Thymus (tissue), 11 donors: ENCODE data around the gene DNM3. TPM values are rescaled to one million over a fixed set of nuclear protein-coding genes. Genes with fewer than 3 reads are reported as not detected.

Source experiments
- DNase-seq, 9 donors: peaks; one replicate each; pipeline ENCODE4 v3.0.0-alpha.2; 2013; ENCODE audit warnings: low spot score in 9 of 9, low read depth in 6 of 9, missing footprints in 1 of 9
- H3K27ac ChIP-seq, 2 donors: one replicate each; pipeline ENCODE4 v1.5.1; 2013; ENCODE audit warnings: control low read depth in 1 of 2, low read depth in 1 of 2, low read length in 1 of 2, mild to moderate bottlenecking in 1 of 2, moderate library complexity in 1 of 2
- H3K27me3 ChIP-seq, 2 donors: one replicate each; pipeline ENCODE4 v1.5.1; 2013; ENCODE audit warnings: low read length in 1 of 2; ENCODE audit not compliant: control insufficient read depth in 2 of 2, insufficient read depth in 1 of 2
- H3K36me3 ChIP-seq, 2 donors: one replicate each; pipeline ENCODE4 v1.5.1; 2013; ENCODE audit warnings: low read length in 1 of 2, mild to moderate bottlenecking in 1 of 2, moderate library complexity in 1 of 2; ENCODE audit not compliant: control insufficient read depth in 2 of 2, insufficient read depth in 2 of 2
- H3K4me1 ChIP-seq, 2 donors: one replicate each; pipeline ENCODE4 v1.5.1; 2013; ENCODE audit warnings: low read length in 2 of 2; ENCODE audit not compliant: control insufficient read depth in 2 of 2, insufficient read depth in 2 of 2
- H3K4me3 ChIP-seq, 2 donors: one replicate each; pipeline ENCODE4 v1.5.1; 2013; ENCODE audit warnings: low read length in 2 of 2, control low read depth in 1 of 2, mild to moderate bottlenecking in 1 of 2
- H3K9me3 ChIP-seq, 2 donors: one replicate each; pipeline ENCODE4 v1.5.1; 2013; ENCODE audit warnings: low read length in 1 of 2, mild to moderate bottlenecking in 1 of 2; ENCODE audit not compliant: control insufficient read depth in 2 of 2, insufficient read depth in 1 of 2
- WGBS: extraction: QIAGEN DNeasy Blood & Tissue Kit; methylation state at CpG from one replicate; pipeline ENCODE4 v1.1.7; 2013; 5-methylcytosine and 5-hydroxymethylcytosine counted together
- polyA plus RNA-seq: library from polyadenylated mRNA; stranded (reverse); fragments of 200-250 nt; gene quantifications from one replicate; pipeline ENCODE4 v1.2.3, GENCODE V29; 2013
- total RNA-seq: library from RNA; stranded (reverse); fragments of 120-200 nt; gene quantifications from one replicate; pipeline ENCODE4 v1.2.4, GENCODE V29; 2013
- donor health status: healthy.

DNM3 gene
- total and polyA plus RNA-seq, 2 donors = 1.9 to 2.2 TPM

DNA sequence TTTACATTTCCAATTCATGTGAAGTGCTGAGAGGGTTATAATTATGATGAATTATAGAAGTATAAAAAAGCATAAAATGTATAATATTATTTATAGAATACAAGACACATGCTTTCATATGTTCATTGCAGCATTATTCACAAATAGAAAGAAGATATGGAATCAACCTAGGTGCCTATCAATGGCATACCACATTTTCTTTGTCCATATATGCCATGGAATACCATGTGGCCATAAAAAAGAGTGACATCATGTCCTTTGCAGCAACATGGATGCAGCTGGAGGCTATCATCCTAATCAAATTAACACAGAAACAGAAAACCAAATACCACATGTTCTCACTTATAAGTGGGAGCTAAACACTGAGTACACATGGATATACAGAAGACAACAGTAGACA lies 494.1 kb downstream of the DNM3 start:
- peaks cover 3 to 4% of the 10 kb centered on the region in 2 donors for H3K4me1 ChIP-seq
- no peaks in the 10 kb centered on the region for H3K9me3 ChIP-seq
- DNase-seq = no peak
- H3K4me3 ChIP-seq = no peak overlapping the region
- no peaks in the 10 kb centered on the region for H3K36me3 ChIP-seq
- H3K27ac ChIP-seq = no peak overlapping the region
- no peaks in the 10 kb centered on the region for H3K27me3 ChIP-seq

DNA sequence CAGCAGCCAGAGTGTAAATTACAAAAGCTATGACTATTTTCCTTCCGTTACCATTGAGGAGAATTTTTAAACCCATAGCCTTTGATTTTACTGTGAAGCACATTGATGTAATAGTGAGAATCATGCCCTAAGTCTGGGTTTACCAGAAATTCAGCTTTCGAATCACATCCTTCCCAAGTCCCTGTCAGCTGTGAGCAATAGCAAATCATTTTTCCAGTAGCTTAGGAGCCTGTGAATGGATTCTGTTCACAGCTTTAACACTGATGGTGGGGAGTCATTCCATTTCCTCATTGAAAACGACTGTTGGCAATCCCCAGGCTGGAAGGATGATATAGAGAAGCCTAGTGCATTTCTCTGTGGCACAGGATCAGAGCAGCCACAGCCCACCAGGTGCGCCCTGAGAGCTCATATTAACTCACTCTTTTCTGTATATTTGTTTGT lies 497.0 kb downstream of the DNM3 start:
- Histone ChIP-seq H3K36me3 (no peaks in the 10 kb centered on the region), H3K27me3 (no peaks in the 10 kb centered on the region), H3K4me1 (peaks cover 3 to 4% of the 10 kb centered on the region in 2 donors), H3K9me3 (no peaks in the 10 kb centered on the region), H3K4me3 (no peak overlapping the region), H3K27ac (peak overlapping the region in 1 of 2 donors; percentile 22)
- WGBS = 52% methylated on average over 4 of the region's 4 CpGs
- peak in 5 of 9 donors; percentile 12 to 55 (median 25) for DNase-seq

DNA sequence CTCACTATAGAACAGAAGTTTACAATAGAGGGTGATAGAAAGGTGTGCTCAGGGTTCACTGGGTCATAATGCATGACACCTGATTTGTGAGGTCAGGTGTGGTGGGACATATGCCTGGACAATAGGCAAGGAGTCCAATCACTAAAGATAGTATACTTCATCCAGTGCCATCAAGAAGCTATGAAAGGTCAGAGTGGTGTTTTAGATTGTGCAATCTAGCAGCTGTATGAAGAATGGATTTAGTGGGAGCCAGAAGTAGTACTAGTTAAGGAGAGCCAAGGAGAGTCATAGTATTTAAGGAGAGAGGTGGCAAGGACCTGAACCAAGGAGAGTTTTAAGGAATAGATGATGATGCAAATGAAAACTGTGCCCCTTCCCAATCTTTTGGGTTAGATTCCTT lies 498.5 kb downstream of the DNM3 start:
- Histone ChIP-seq H3K9me3 (no peaks in the 10 kb centered on the region), H3K27me3 (no peaks in the 10 kb centered on the region), H3K36me3 (no peaks in the 10 kb centered on the region), H3K4me1 (peaks cover 4 to 6% of the 10 kb centered on the region in 2 donors), H3K27ac (no peak overlapping the region), H3K4me3 (no peak overlapping the region)
- no peak for DNase-seq

DNA sequence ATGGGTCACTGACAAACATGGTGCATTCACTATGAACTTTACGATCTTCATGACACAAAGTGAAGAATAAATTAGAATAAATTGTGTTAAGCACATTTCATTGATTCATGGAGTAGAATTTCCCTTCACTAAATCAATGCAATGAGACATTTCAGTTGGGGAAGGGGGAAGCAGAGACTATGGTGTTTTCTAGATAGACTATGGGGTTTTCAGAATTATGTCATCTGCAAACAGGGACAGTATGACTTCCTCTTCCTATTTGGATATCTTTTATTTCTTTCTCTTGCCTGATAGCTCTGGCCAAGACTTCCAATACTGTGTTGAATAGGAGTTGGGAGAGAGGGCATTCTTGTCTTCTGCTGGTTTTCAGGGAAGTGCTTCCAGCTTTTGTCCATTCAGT lies 499.2 kb downstream of the DNM3 start:
- WGBS = 98% methylated on average over 1 of the region's 1 CpG
- DNase-seq = no peak
- H3K27me3 ChIP-seq = no peaks in the 10 kb centered on the region
- H3K4me1 ChIP-seq = peaks cover 4 to 6% of the 10 kb centered on the region in 2 donors
- H3K4me3 ChIP-seq = no peak overlapping the region
- H3K36me3 ChIP-seq = no peaks in the 10 kb centered on the region
- H3K9me3 ChIP-seq = no peaks in the 10 kb centered on the region
- H3K27ac ChIP-seq = no peak overlapping the region

DNA sequence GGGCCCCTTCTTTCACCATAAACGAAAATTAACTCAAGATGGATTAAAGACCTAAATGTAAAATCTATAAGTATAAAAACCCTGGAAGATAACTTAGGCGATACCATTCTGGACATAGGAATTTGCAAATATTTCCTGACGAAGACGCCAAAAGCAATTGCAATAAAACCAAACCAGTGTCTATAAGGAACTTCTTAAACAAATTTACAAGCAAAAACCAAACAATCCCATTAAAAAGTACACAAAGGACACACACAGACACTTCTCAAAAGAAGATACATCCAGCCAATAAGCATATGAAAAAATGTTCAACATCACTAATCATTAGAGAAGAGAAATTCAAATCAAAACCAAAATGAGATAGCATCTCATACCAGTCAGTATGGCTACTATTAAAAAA lies 500.4 kb downstream of the DNM3 start:
- DNase-seq = no peak
- Histone ChIP-seq H3K36me3 (no peaks in the 10 kb centered on the region), H3K4me1 (peaks cover 4 to 6% of the 10 kb centered on the region in 2 donors), H3K9me3 (no peaks in the 10 kb centered on the region), H3K27me3 (no peaks in the 10 kb centered on the region), H3K4me3 (no peak overlapping the region), H3K27ac (no peak overlapping the region)
- 96% methylated on average over 4 of the region's 4 CpGs for WGBS

DNA sequence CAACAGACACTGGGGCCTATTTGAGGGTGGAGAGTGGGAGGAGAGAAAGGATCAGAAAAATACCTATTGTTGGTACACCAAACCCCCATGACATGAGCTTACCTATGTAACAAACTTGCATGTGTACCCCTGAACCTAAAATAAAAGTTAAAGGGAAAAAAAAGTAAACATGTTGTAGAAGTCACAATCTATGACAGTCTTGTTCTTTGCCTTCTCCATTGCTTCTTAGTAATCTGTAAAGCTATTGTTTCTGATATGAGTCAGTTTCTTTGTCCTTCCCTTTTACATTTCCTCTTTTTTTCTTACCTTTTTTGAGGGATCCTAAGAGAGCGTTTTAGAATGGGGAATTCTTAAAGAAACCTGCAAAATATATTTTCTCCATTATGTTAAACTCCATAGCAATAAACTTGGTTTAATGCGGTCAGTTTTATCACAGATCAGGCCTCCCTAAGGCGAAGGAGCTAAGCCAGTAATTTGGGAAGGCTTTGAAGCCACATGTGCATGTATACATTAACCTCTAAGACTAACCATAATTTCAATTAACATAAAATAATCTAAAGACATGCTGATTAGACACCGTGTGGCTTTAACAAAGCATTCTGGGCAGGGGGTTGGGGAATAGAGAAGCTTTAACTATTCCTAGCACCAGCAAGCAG lies 501.4 kb downstream of the DNM3 start:
- 83% methylated on average over 4 of the region's 4 CpGs for WGBS
- DNase-seq = no peak
- Histone ChIP-seq H3K9me3 (no peaks in the 10 kb centered on the region), H3K4me3 (no peak overlapping the region), H3K27me3 (no peaks in the 10 kb centered on the region), H3K36me3 (no peaks in the 10 kb centered on the region), H3K27ac (peak overlapping the region in 1 of 2 donors; percentile 72), H3K4me1 (peaks cover 4 to 6% of the 10 kb centered on the region in 2 donors)

DNA sequence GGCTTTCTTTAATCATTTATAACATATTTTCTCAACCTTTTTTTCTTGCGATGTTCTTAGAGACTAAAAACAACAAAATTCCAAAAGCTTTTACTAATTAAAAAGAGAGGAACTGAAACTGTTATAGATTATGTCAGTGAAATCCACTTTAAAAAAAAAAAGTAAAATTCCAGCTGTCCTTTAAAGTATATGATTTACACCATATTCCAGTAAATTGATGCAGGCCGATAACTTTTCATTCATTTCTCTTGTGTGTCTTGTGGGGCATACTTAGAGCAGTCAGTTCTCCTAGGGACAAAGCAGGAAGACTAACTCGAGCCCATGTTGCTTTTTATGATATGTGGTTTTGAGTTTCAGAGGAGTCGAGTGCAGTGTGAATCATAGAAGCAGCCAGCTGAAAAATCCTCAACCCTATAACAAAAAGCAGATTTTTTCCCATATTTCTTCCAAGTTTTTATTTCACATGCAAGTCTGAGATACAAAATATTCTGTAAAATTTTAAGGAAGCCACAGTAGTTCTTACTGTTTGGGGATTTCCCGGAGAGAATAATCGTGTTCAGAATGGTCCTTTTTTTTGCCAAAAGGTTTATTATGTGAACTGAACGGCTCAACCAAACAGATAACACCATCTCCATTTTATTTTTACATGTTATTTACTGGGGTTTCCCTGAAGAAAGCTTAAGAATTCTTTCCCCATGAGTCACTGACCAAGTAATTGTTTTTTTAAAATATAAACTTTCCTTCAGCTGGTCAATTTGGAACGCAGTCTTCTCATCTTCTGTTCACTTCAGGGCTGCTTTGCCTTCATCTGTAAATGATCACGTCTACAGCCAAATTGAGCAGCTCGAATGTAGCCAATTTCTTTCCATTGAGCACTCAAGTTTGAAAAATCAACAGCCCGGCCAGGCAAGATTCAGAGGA lies 502.2 kb downstream of the DNM3 start:
- DNase-seq = peak in 1 of 9 donors; percentile 20

DNA sequence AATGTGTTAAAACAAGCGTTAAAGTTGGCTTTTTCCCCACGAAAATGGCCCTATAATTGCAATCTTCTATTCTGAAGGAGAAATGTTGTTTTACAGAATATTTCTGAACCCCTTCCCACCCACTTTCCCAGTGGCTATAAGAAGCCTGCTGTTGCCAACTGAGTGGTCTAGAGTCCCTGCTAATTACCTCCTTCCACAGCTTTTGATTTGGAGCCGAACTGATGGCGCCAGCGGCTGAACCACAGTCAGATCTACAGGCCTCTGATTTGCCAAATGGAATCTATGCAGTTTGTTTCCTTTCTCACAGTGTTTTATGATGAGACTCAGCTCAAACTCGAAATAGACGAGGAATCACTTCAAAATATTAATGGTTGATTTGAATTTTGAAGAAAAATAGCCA lies 503.1 kb downstream of the DNM3 start:
- Histone ChIP-seq H3K27ac (peak overlapping the region; percentile 31 to 72), H3K27me3 (no peaks in the 10 kb centered on the region), H3K36me3 (no peaks in the 10 kb centered on the region), H3K4me1 (peaks cover 0 to 3% of the 10 kb centered on the region in 2 donors), H3K4me3 (no peak overlapping the region), H3K9me3 (no peaks in the 10 kb centered on the region)
- WGBS = 97% methylated on average over 7 of the region's 7 CpGs
- DNase-seq = no peak

More for the DNA sequence above, 502.2 kb downstream of the DNM3 start:
- H3K9me3 ChIP-seq = no peaks in the 10 kb centered on the region
- peaks cover under 1 to 3% of the 10 kb centered on the region in 2 donors for H3K4me1 ChIP-seq
- H3K27ac ChIP-seq = peak overlapping the region in 1 of 2 donors; percentile 72
- no peaks in the 10 kb centered on the region for H3K27me3 ChIP-seq
- no peak overlapping the region for H3K4me3 ChIP-seq
- 70% methylated on average over 11 of the region's 11 CpGs for WGBS
- H3K36me3 ChIP-seq = no peaks in the 10 kb centered on the region

DNA sequence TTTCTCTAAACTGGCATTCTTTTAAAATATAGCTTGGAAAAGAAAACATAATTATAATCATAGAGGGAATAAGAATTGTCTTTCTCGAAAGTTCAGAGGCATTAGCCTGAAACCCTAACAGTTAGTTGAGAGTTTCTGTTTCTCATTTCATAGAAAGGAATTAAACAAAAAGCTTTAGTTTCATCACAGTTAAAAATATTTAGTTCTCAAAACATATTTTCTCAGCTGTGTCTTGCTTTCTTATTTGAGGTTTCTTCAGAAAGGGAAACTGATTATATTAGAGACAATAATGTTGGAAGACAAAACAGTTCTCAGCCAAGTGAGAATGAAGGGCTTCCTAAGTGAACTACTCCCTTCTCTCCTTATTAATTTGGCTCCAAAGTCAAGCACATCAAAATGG lies 503.8 kb downstream of the DNM3 start:
- no peak for DNase-seq
- WGBS = 93% methylated on average over 1 of the region's 1 CpG
- H3K4me3 ChIP-seq = no peak overlapping the region
- no peaks in the 10 kb centered on the region for H3K9me3 ChIP-seq
- no peak overlapping the region for H3K27ac ChIP-seq
- no peaks in the 10 kb centered on the region for H3K36me3 ChIP-seq
- H3K27me3 ChIP-seq = no peaks in the 10 kb centered on the region
- peaks cover 0 to 3% of the 10 kb centered on the region in 2 donors for H3K4me1 ChIP-seq
